Neural cell (in vitro differentiated cells): ENCODE measurements around the gene KIF2A.
"Not testable (repeated sequence)": the region's sequence is repeated elsewhere in the genome, so short reads cannot be mapped to it uniquely, and the experiment has no call there.

Source experiments
- EZH2 ChIP-seq: fragments of 200-600, 300-800 bp; shearing (Covaris generic), sonication (generic); IDR thresholded peaks from 2 replicates; pipeline ENCODE4 v1.6.1; 2014; ENCODE audit warnings: antibody characterized with exemption, low read length, borderline replicate concordance, mild to moderate bottlenecking; ENCODE audit not compliant: insufficient read depth, poor library complexity, severe bottlenecking
- POLR2AphosphoS5 ChIP-seq: IDR thresholded peaks from 2 replicates; pipeline ENCODE4 v1.6.1; 2012
- REST ChIP-seq: IDR thresholded peaks from 2 replicates; pipeline ENCODE4 v1.6.1; 2012; ENCODE audit warnings: borderline replicate concordance
- TAF1 ChIP-seq: IDR thresholded peaks from 2 replicates; pipeline ENCODE4 v1.6.1; 2012; ENCODE audit warnings: low read depth
- TF ChIP-seq, protein P1 (sequence below): fragments of 450-650 bp; IDR thresholded peaks from 2 replicates; pipeline ENCODE4 v1.5.1; 2014; ENCODE audit warnings: antibody characterized with exemption, mild to moderate bottlenecking, moderate library complexity; ENCODE audit not compliant: poor library complexity, severe bottlenecking

GRCh38 chr5:62291829-62292228 is 14.2 kb upstream of the KIF2A start:
- TF ChIP-seq REST, POLR2AphosphoS5, TAF1, EZH2: not testable (repeated sequence)
- TF ChIP-seq, protein P1, sequence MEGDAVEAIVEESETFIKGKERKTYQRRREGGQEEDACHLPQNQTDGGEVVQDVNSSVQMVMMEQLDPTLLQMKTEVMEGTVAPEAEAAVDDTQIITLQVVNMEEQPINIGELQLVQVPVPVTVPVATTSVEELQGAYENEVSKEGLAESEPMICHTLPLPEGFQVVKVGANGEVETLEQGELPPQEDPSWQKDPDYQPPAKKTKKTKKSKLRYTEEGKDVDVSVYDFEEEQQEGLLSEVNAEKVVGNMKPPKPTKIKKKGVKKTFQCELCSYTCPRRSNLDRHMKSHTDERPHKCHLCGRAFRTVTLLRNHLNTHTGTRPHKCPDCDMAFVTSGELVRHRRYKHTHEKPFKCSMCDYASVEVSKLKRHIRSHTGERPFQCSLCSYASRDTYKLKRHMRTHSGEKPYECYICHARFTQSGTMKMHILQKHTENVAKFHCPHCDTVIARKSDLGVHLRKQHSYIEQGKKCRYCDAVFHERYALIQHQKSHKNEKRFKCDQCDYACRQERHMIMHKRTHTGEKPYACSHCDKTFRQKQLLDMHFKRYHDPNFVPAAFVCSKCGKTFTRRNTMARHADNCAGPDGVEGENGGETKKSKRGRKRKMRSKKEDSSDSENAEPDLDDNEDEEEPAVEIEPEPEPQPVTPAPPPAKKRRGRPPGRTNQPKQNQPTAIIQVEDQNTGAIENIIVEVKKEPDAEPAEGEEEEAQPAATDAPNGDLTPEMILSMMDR: not testable (repeated sequence)
